ENCODE results near the gene PPP4R1.
"Not testable (repeated sequence)": the region's sequence is repeated elsewhere in the genome, so short reads cannot be mapped to it uniquely, and the experiment has no call there.

Gene PPP4R1

GRCh38 chr18:9608298-9608697 lies 6.1 kb downstream of the PPP4R1 start:
- no peak for TF ChIP-seq CTCF (IDR thresholded peaks at IDR 0.05; ENCODE audit: low read depth, low read length, missing control alignments)
- in situ Hi-C loops (cut with HindIII; ENCODE audit: low pct_ligation_motif_present, low sequenced_read_pairs), result no loop called here
- Histone ChIP-seq H3K27me3 (replicated peaks) (no peaks in the 10 kb centered on the region), H3K36me3 (replicated peaks) (peaks cover 7% of the 10 kb centered on the region), H3K4me3 (ENCODE audit: low read depth, low read length) (no peak overlapping the region), H3K27ac (no peak overlapping the region)
- no peak for DNase-seq

- H3K27ac ChIP-seq; H3K4me3 ChIP-seq (ENCODE audit: low read depth, low read length); DNase-seq; H3K27me3 ChIP-seq (replicated peaks); H3K36me3 ChIP-seq (replicated peaks); in situ Hi-C loops (cut with HindIII; ENCODE audit: low pct_ligation_motif_present, low sequenced_read_pairs): not testable (repeated sequence)
Measured at GRCh38 chr18:9607111-9607510, 7.2 kb downstream of the PPP4R1 start.

GRCh38 chr18:9606039-9606438 lies 8.3 kb downstream of the PPP4R1 start:
- Histone ChIP-seq H3K36me3 (replicated peaks) (peaks cover 2% of the 10 kb centered on the region), H3K27me3 (replicated peaks) (no peaks in the 10 kb centered on the region), H3K27ac (no peak overlapping the region), H3K4me3 (ENCODE audit: low read depth, low read length) (no peak overlapping the region)
- DNase-seq, result no peak
- in situ Hi-C loops (cut with HindIII; ENCODE audit: low pct_ligation_motif_present, low sequenced_read_pairs), result no loop called here
- no peak for TF ChIP-seq CTCF (IDR thresholded peaks at IDR 0.05; ENCODE audit: low read depth, low read length, missing control alignments)

- TF ChIP-seq CTCF (IDR thresholded peaks at IDR 0.05; ENCODE audit: low read depth, low read length, missing control alignments), result no peak
- H3K27ac ChIP-seq, result no peak overlapping the region
- in situ Hi-C loops (cut with HindIII; ENCODE audit: low pct_ligation_motif_present, low sequenced_read_pairs), result no loop called here
- no peaks in the 10 kb centered on the region for H3K27me3 ChIP-seq (replicated peaks)
- no peak for DNase-seq
- no peak overlapping the region for H3K4me3 ChIP-seq (ENCODE audit: low read depth, low read length)
- no peaks in the 10 kb centered on the region for H3K36me3 ChIP-seq (replicated peaks)
Measured at GRCh38 chr18:9604348-9604747, 10.0 kb downstream of the PPP4R1 start.

GRCh38 chr18:9599328-9599727 lies 15.0 kb downstream of the PPP4R1 start:
- Histone ChIP-seq H3K4me3 (ENCODE audit: low read depth, low read length) (no peak overlapping the region), H3K36me3 (replicated peaks) (no peaks in the 10 kb centered on the region), H3K27me3 (replicated peaks) (no peaks in the 10 kb centered on the region), H3K27ac (no peak overlapping the region)
- DNase-seq, result no peak
- in situ Hi-C loops (cut with HindIII; ENCODE audit: low pct_ligation_motif_present, low sequenced_read_pairs), result no loop called here
- TF ChIP-seq CTCF (IDR thresholded peaks at IDR 0.05; ENCODE audit: low read depth, low read length, missing control alignments), result no peak

- in situ Hi-C loops (cut with HindIII; ENCODE audit: low pct_ligation_motif_present, low sequenced_read_pairs), result no loop called here
Measured at GRCh38 chr18:9597609-9598008, 16.8 kb downstream of the PPP4R1 start.

More at GRCh38 chr18:9597609-9598008, 16.8 kb downstream of the PPP4R1 start:
- no peak for TF ChIP-seq CTCF (IDR thresholded peaks at IDR 0.05; ENCODE audit: low read depth, low read length, missing control alignments)
- no peaks in the 10 kb centered on the region for H3K27me3 ChIP-seq (replicated peaks)
- H3K27ac ChIP-seq, result no peak overlapping the region
- no peak for DNase-seq
- H3K36me3 ChIP-seq (replicated peaks), result peaks cover 5% of the 10 kb centered on the region
- H3K4me3 ChIP-seq (ENCODE audit: low read depth, low read length), result no peak overlapping the region

Measured in brain microvascular endothelial cell (primary cell).